H9 (cell line): ENCODE measurements around the gene ACTRT3. TPM values are rescaled to one million over a fixed set of nuclear protein-coding genes. Genes with fewer than 3 reads are reported as not detected.

Experiments
- DNase-seq: peaks from one replicate; pipeline ENCODE4 v3.0.0-alpha.2; 2017
- H2AFZ ChIP-seq: one replicate; pipeline ENCODE4 v1.6.1; 2013; ENCODE audit warnings: mild to moderate bottlenecking, low read length, control low read depth, moderate library complexity
- H2AK5ac ChIP-seq: 2 replicates; pipeline ENCODE4 v1.6.1; 2013; ENCODE audit warnings: low read length, control low read depth, mixed read lengths; ENCODE audit not compliant: insufficient read length
- H2BK120ac ChIP-seq: one replicate; pipeline ENCODE4 v1.6.1; 2013; ENCODE audit warnings: low read depth, mild to moderate bottlenecking, low read length, control low read depth, inconsistent platforms; ENCODE audit not compliant: poor library complexity, severe bottlenecking
- H2BK12ac ChIP-seq: 2 replicates; pipeline ENCODE4 v1.6.1; 2013; ENCODE audit warnings: low read length, control low read depth, mixed read lengths, low read depth; ENCODE audit not compliant: insufficient read length
- H2BK15ac ChIP-seq: 2 replicates; pipeline ENCODE4 v1.6.1; 2013; ENCODE audit warnings: low read depth, low read length, control low read depth
- H2BK20ac ChIP-seq: one replicate; pipeline ENCODE4 v1.6.1; 2013; ENCODE audit warnings: low read depth, mild to moderate bottlenecking, low read length, control low read depth, inconsistent platforms; ENCODE audit not compliant: poor library complexity, severe bottlenecking
- H2BK5ac ChIP-seq: 2 replicates; pipeline ENCODE4 v1.6.1; 2013; ENCODE audit warnings: low read length, control low read depth, mixed read lengths; ENCODE audit not compliant: insufficient read length
- H3K14ac ChIP-seq: 2 replicates; pipeline ENCODE4 v1.6.1; 2013; ENCODE audit warnings: low read length, control low read depth; ENCODE audit not compliant: insufficient read depth
- H3K18ac ChIP-seq: 2 replicates; pipeline ENCODE4 v1.6.1; 2013; ENCODE audit warnings: low read depth, mild to moderate bottlenecking, mixed read lengths, low read length, control low read depth; ENCODE audit not compliant: insufficient read length
- H3K23ac ChIP-seq: 2 replicates; pipeline ENCODE4 v1.6.1; 2013; ENCODE audit warnings: low read length, control low read depth, mixed read lengths, low read depth; ENCODE audit not compliant: insufficient read length
- H3K23me2 ChIP-seq: 2 replicates; pipeline ENCODE4 v1.6.1; 2013; ENCODE audit warnings: low read depth, mild to moderate bottlenecking, mixed read lengths, low read length, control low read depth; ENCODE audit not compliant: insufficient read length, poor library complexity, severe bottlenecking
- H3K27ac ChIP-seq: 2 replicates; pipeline ENCODE4 v1.5.1; 2013; ENCODE audit warnings: low read length, control low read depth, mixed read lengths, low read depth; ENCODE audit not compliant: insufficient read length
- H3K27me3 ChIP-seq: 2 replicates; pipeline ENCODE4 v1.6.1; 2013; ENCODE audit warnings: low read length, control low read depth, inconsistent platforms; ENCODE audit not compliant: insufficient read depth
- H3K4ac ChIP-seq: 2 replicates; pipeline ENCODE4 v1.6.1; 2013; ENCODE audit warnings: low read depth, mild to moderate bottlenecking, control low read depth, inconsistent platforms, low read length, moderate library complexity
- H3K4me1 ChIP-seq: 2 replicates; pipeline ENCODE4 v1.6.1; 2013; ENCODE audit warnings: low read length, control low read depth, inconsistent platforms; ENCODE audit not compliant: insufficient read depth
- H3K4me2 ChIP-seq: 2 replicates; pipeline ENCODE4 v1.6.1; 2013; ENCODE audit warnings: low read length, control low read depth, mixed read lengths; ENCODE audit not compliant: insufficient read length, insufficient read depth
- H3K56ac ChIP-seq: 2 replicates; pipeline ENCODE4 v1.6.1; 2013; ENCODE audit warnings: low read depth, mild to moderate bottlenecking, mixed read lengths, low read length, control low read depth; ENCODE audit not compliant: insufficient read length
- H3K79me1 ChIP-seq: 2 replicates; pipeline ENCODE4 v1.6.1; 2013; ENCODE audit warnings: low read depth, mild to moderate bottlenecking, moderate library complexity, low read length, control low read depth, inconsistent platforms; ENCODE audit not compliant: insufficient read depth, poor library complexity, severe bottlenecking
- H3K79me2 ChIP-seq: 2 replicates; pipeline ENCODE4 v1.6.1; 2013; ENCODE audit warnings: low read length, control low read depth, inconsistent platforms; ENCODE audit not compliant: insufficient read depth
- H3K9ac ChIP-seq: 2 replicates; pipeline ENCODE4 v1.6.1; 2013; ENCODE audit warnings: low read length, control low read depth, mixed read lengths; ENCODE audit not compliant: insufficient read length; ENCODE audit errors: extremely low read depth
- H3K9me3 ChIP-seq: one replicate; pipeline ENCODE4 v1.6.1; 2013; ENCODE audit warnings: low read depth, low read length, inconsistent platforms; ENCODE audit not compliant: control insufficient read depth
- H3T11ph ChIP-seq: one replicate; pipeline ENCODE4 v1.6.1; 2013; ENCODE audit warnings: mild to moderate bottlenecking, low read length, control low read depth, inconsistent platforms
- H4K20me1 ChIP-seq: one replicate; pipeline ENCODE4 v1.6.1; 2013; ENCODE audit not compliant: control insufficient read depth, insufficient read length, insufficient read depth
- H4K5ac ChIP-seq: 2 replicates; pipeline ENCODE4 v1.6.1; 2013; ENCODE audit warnings: low read depth, mild to moderate bottlenecking, mixed read lengths, low read length, control low read depth; ENCODE audit not compliant: insufficient read length
- H4K8ac ChIP-seq: replicated peaks from 2 replicates; pipeline ENCODE4 v1.6.1; 2013; ENCODE audit warnings: low read length, control low read depth, mixed read lengths, low read depth; ENCODE audit not compliant: insufficient read length
- H4K91ac ChIP-seq: 2 replicates; pipeline ENCODE4 v1.6.1; 2013; ENCODE audit warnings: low read depth, mild to moderate bottlenecking, moderate library complexity, mixed read lengths, low read length, control low read depth; ENCODE audit not compliant: insufficient read length
- H3K27ac Mint-ChIP-seq, 3 experiments: 2 replicates in 2 of 3; 3 replicates in 1 of 3; pipeline ENCODE4 v1.8.0; 2020 to 2021; ENCODE audit warnings: mixed read lengths in 3 of 3, mild to moderate bottlenecking in 1 of 3, moderate library complexity in 1 of 3
- H3K27me3 Mint-ChIP-seq: 2 replicates; pipeline ENCODE4 v1.8.0; 2021; ENCODE audit warnings: low read depth, mild to moderate bottlenecking, moderate library complexity, mixed read lengths
- H3K36me3 Mint-ChIP-seq, 3 experiments: 2 replicates in 2 of 3; 3 replicates in 1 of 3; pipeline ENCODE4 v1.8.0; 2020 to 2021; ENCODE audit warnings: low read depth in 3 of 3, mixed read lengths in 3 of 3; ENCODE audit not compliant: insufficient read depth in 1 of 3
- H3K4me1 Mint-ChIP-seq, 2 experiments: 2 replicates each; pipeline ENCODE4 v1.8.0; 2020; ENCODE audit warnings: mixed read lengths in 2 of 2
- H3K4me3 Mint-ChIP-seq, 2 experiments: 2 replicates in 1 of 2; 3 replicates in 1 of 2; pipeline ENCODE4 v1.8.0; 2020 to 2021; ENCODE audit warnings: mild to moderate bottlenecking in 2 of 2, mixed read lengths in 2 of 2, moderate library complexity in 1 of 2
- H3K9me3 Mint-ChIP-seq, 2 experiments: 2 replicates in 1 of 2; 3 replicates in 1 of 2; pipeline ENCODE4 v1.8.0; 2020; ENCODE audit warnings: mild to moderate bottlenecking in 2 of 2, mixed read lengths in 2 of 2, moderate library complexity in 1 of 2
- CTCF ChIP-seq: fragments of 200-600 bp; sonication (generic); conservative IDR thresholded peaks from 3 replicates; pipeline ENCODE4 v1.8.0; 2021; ENCODE audit warnings: antibody characterized with exemption, mild to moderate bottlenecking
- WGBS: extraction: QIAGEN DNeasy Blood & Tissue Kit; methylation state at CpG from one replicate; pipeline ENCODE4 v1.1.7; 2013; ENCODE audit warnings: missing lambda C conversion rate, low lambda C conversion rate, mixed read lengths; ENCODE audit not compliant: insufficient read length; ENCODE audit errors: extremely low coverage; 5-methylcytosine and 5-hydroxymethylcytosine counted together
- total RNA-seq: library from RNA; stranded (reverse); gene quantifications from 2 replicates; pipeline ENCODE4 v1.2.1, GENCODE V29; 2021

The ACTRT3 gene
- total RNA-seq, 1 experiment from 2014 or later, result 5.9 TPM

GRCh38 chr3:169751875-169752274, 17.5 kb downstream of the ACTRT3 start:
- Histone ChIP-seq H3K4me1 (no peaks in the 10 kb centered on the region), H3K14ac (no peak overlapping the region), H3K23me2 (no peaks in the 10 kb centered on the region), H4K5ac (no peak overlapping the region), H3K79me2 (no peaks in the 10 kb centered on the region), H3K18ac (no peak overlapping the region), H4K8ac (no peak overlapping the region), H3K9me3 (no peaks in the 10 kb centered on the region), H2BK120ac (no peak overlapping the region), H2BK20ac (no peak overlapping the region), H4K20me1 (no peaks in the 10 kb centered on the region), H2BK12ac (no peak overlapping the region), H3K4me2 (no peak overlapping the region), H4K91ac (no peak overlapping the region), H3K23ac (no peak overlapping the region), H2AFZ (no peak overlapping the region), H3K79me1 (no peaks in the 10 kb centered on the region), H3K27me3 (no peaks in the 10 kb centered on the region), H3K9ac (no peak overlapping the region), H2BK15ac (no peak overlapping the region), H3K56ac (no peak overlapping the region), H2AK5ac (no peak overlapping the region), H3K27ac (no peak overlapping the region), H2BK5ac (no peak overlapping the region), H3T11ph (no peak overlapping the region), H3K4ac (no peak overlapping the region)
- Mint-ChIP-seq H3K27ac (no peak overlapping the region; a peak in 1 of 7 replicates), H3K9me3 (no peaks in the 10 kb centered on the region), H3K4me1 (peaks cover 0 to 4% of the 10 kb centered on the region in 2 experiments; a peak in 1 of 4 replicates), H3K4me3 (no peak overlapping the region), H3K36me3 (no peaks in the 10 kb centered on the region), H3K27me3 (no peaks in the 10 kb centered on the region)
- no peak for TF ChIP-seq CTCF
- no peak for DNase-seq
- WGBS, result 100% methylated on average over 2 of the region's 2 CpGs
